Stimulated activated CD8-positive, alpha-beta memory T cell treated with anti-CD3 and anti-CD28 coated beads, Interleukin-4, amount 100 ng/mL, for 1 hour (primary cell): ENCODE data around the gene RAPGEF3.

Experiments
- DNase-seq, 2 donors: peaks; one replicate each; pipeline ENCODE4 v3.0.0-alpha.2; 2020; ENCODE audit warnings: low read depth in 2 of 2, low spot score in 1 of 2

RAPGEF3 gene

GRCh38 chr12:47757840-47758583, 668 bp downstream of the RAPGEF3 start:
- DNase-seq: no peak

GRCh38 chr12:47757364-47757839, 1.3 kb downstream of the RAPGEF3 start:
- no peak for DNase-seq

- no peak for DNase-seq
Measured at GRCh38 chr12:47755655-47756562, 2.8 kb downstream of the RAPGEF3 start.

GRCh38 chr12:47754881-47755280, 3.8 kb downstream of the RAPGEF3 start:
- DNase-seq: no peak

DNA sequence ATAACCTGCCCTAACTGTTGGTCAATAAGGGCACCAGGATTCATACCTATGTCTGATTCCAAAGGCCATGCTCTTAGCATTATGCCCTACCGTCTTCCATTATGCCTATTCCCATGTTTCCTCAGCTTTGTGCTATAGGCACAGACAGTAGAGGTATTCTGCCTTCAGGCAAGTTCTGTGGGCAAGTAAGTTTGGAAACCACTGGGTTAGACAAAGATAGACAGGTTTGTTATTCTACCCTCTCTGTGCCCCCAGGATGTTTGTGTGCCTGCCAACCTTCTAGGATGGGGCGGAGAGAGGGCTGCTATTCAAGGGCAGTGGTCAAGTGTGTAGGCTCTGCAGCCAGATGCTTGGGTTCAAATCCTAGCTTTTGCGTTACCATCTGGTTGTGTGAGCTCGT, 4.6 kb downstream of the RAPGEF3 start:
- no peak for DNase-seq

GRCh38 chr12:47753021-47754001, 5.4 kb downstream of the RAPGEF3 start:
- DNase-seq: no peak

GRCh38 chr12:47752552-47752951, 6.1 kb downstream of the RAPGEF3 start:
- DNase-seq: no peak

GRCh38 chr12:47752121-47752520, 6.6 kb downstream of the RAPGEF3 start:
- DNase-seq: no peak

DNA sequence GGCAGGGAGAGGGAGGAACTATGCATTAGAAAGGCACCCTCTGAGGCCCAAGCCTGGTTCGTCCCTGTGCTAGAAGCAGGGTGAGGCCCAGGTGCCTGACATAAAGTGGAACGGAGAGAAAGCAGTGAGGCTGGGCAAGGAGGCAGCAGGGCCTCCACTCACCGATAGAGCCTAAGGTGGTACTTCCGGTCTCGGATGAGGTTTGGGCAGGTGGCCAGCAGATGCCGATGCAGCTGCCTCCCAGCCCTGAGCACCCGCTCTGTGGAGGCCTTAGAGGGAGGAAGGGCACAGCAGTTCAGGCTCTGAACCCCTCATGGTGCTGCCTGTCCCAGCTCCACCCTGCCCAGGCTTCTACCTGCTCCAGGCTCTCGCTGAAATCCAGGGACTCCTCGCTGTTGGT, 7.1 kb downstream of the RAPGEF3 start:
- no peak for DNase-seq

- DNase-seq: no peak
Measured at GRCh38 chr12:47750916-47751470, 7.7 kb downstream of the RAPGEF3 start.

DNA sequence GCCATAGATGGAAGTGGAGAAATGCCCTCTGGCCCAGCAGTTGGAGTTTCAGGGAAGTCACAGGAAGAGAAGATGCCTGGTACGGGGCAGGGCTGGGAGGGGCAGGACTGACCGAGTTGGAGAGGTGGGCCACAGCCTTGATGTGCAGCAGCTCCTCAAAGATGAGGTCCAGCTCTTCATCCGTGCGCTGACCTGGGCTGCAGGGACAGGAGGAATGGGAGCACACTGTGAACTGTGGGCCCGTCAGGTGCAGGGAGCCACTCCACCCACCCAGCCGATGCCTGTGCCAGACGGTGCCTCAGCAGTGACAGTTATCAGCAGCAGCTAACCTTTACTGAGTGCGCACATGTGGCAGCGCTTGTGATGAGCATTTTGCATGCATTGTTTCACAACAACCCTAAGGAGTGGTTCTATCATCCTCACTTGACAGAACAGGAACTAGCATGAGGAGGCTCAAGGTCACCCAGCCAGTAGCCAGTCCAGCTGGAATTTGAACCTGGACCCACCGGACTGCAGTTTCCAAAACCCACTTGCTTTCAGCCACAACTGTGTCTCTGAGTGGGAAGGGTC, 8.4 kb downstream of the RAPGEF3 start:
- DNase-seq: no peak

DNA sequence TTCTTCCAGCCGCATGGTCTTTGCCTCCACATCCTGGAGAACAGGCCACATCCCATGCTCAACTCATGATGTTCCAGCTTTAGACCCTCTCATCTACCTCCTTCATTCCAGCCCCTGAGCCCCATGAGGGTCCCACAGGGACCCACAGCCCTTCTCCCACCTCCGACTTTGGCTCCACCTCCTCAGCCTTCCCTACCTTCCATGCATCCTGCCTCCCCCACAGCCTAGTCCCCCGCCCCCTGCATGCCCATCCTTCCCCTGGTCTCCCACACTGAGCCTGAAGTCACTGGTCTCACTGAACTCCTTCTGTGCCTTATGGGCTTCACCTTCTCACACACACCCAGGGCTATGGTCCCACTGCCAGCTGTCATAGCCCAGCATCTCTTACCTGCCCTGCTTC, 9.8 kb downstream of the RAPGEF3 start:
- no peak for DNase-seq

- DNase-seq: no peak
Measured at GRCh38 chr12:47748507-47748828, 10.2 kb downstream of the RAPGEF3 start.

- DNase-seq: no peak
Measured at GRCh38 chr12:47747596-47748506, 10.8 kb downstream of the RAPGEF3 start.

GRCh38 chr12:47747126-47747525, 11.6 kb downstream of the RAPGEF3 start:
- DNase-seq: no peak

- DNase-seq: no peak
Measured at GRCh38 chr12:47746523-47746922, 12.2 kb downstream of the RAPGEF3 start.

GRCh38 chr12:47746073-47746472, 12.6 kb downstream of the RAPGEF3 start:
- no peak for DNase-seq

DNA sequence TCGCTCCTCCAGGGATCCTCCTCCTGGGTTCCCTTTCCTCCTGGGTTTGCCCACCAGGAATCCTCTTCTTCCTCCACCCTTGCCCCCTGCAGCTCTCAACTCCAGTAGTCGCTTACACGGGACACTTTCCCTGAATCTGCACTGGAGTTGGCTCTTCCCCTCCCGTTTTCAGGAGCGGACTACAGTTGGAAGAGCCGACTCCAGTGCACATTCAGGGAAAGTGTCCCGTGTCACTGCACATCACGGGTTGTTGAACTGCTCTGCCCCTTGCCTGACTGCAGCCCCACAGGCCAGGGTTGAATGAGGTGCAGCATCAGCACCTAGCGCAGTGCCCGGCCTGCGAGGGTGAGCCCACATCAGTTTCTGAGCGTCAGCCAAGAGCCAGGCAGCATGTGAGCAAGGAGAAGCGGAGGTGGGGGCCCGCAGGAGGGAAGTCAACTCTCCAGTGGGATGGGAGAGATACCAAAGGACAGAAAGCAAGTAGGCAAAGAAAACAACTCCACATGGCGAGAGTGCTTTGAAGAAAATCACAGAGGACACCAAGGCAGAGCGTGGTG, 13.1 kb downstream of the RAPGEF3 start:
- DNase-seq: no peak

- no peak for DNase-seq
Measured at GRCh38 chr12:47744778-47745436, 13.8 kb downstream of the RAPGEF3 start.
